Ishikawa (cell line): ENCODE measurements around the gene FIG4.

Source experiments
- CEBPB ChIP-seq: IDR thresholded peaks from 2 replicates; pipeline ENCODE4 v1.6.1; 2012
- CREB1 ChIP-seq: IDR thresholded peaks from 2 replicates; pipeline ENCODE4 v1.6.1; 2012; ENCODE audit warnings: low read depth
- EGR1 ChIP-seq: IDR thresholded peaks from 2 replicates; pipeline ENCODE4 v1.6.1; 2012
- EP300 ChIP-seq: IDR thresholded peaks from 2 replicates; pipeline ENCODE4 v1.6.1; 2012; ENCODE audit warnings: borderline replicate concordance
- FOXM1 ChIP-seq: IDR thresholded peaks from 2 replicates; pipeline ENCODE4 v1.6.1; 2012; ENCODE audit warnings: low read depth, borderline replicate concordance
- MAX ChIP-seq: IDR thresholded peaks from 2 replicates; pipeline ENCODE4 v1.6.1; 2012
- NFIC ChIP-seq: IDR thresholded peaks from 2 replicates; pipeline ENCODE4 v1.6.1; 2012
- RAD21 ChIP-seq: IDR thresholded peaks from 2 replicates; pipeline ENCODE4 v1.6.1; 2012; ENCODE audit warnings: low read depth
- REST ChIP-seq: IDR thresholded peaks from 2 replicates; pipeline ENCODE4 v1.6.1; 2012; ENCODE audit warnings: low read depth, mild to moderate bottlenecking
- TAF1 ChIP-seq: IDR thresholded peaks from 2 replicates; pipeline ENCODE4 v1.6.1; 2012; ENCODE audit warnings: low read depth, mild to moderate bottlenecking
- TCF12 ChIP-seq: IDR thresholded peaks from 2 replicates; pipeline ENCODE4 v1.6.1; 2012; ENCODE audit warnings: low read depth
- TEAD4 ChIP-seq: IDR thresholded peaks from 2 replicates; pipeline ENCODE4 v1.6.1; 2012
- USF1 ChIP-seq: IDR thresholded peaks from 2 replicates; pipeline ENCODE4 v1.6.1; 2012
- YY1 ChIP-seq: IDR thresholded peaks from 2 replicates; pipeline ENCODE4 v1.6.1; 2012; ENCODE audit warnings: low read depth
- ZBTB7A ChIP-seq: IDR thresholded peaks from 2 replicates; pipeline ENCODE4 v1.6.1; 2012; ENCODE audit warnings: low read depth

Gene FIG4

GRCh38 chr6:109738255-109738654, 47.2 kb downstream of the FIG4 start:
- no peak for TF ChIP-seq EP300
- no peak for TF ChIP-seq CREB1
- TF ChIP-seq TEAD4, result no peak
- no peak for TF ChIP-seq MAX

GRCh38 chr6:109738667-109739066, 47.6 kb downstream of the FIG4 start:
- no peak for TF ChIP-seq USF1
- no peak for TF ChIP-seq CEBPB
- no peak for TF ChIP-seq TEAD4
- TF ChIP-seq EP300, result no peak
- TF ChIP-seq ZBTB7A, result no peak
- no peak for TF ChIP-seq TCF12
- TF ChIP-seq REST, result no peak
- no peak for TF ChIP-seq NFIC

GRCh38 chr6:109739686-109740085, 48.6 kb downstream of the FIG4 start:
- TF ChIP-seq RAD21, result no peak
- TF ChIP-seq MAX, result no peak
- TF ChIP-seq CREB1, result no peak
- TF ChIP-seq CEBPB, result no peak
- TF ChIP-seq EGR1, result no peak
- TF ChIP-seq REST, result no peak
- TF ChIP-seq TAF1, result no peak
- TF ChIP-seq ZBTB7A, result no peak

- TF ChIP-seq CREB1 (no peak), ZBTB7A (no peak), EGR1 (no peak), CEBPB (no peak), REST (no peak), RAD21 (no peak), YY1 (no peak), MAX (no peak), EP300 (no peak), USF1 (no peak), TEAD4 (no peak), TCF12 (no peak), TAF1 (no peak), FOXM1 (no peak), NFIC (no peak)
These were observed 49.7 kb downstream of the FIG4 start for GRCh38 chr6:109740787-109741186.

GRCh38 chr6:109743739-109744138, 52.6 kb downstream of the FIG4 start:
- TF ChIP-seq EP300 (no peak), MAX (no peak), RAD21 (no peak), ZBTB7A (no peak), TAF1 (no peak), TCF12 (no peak), NFIC (no peak), TEAD4 (no peak), USF1 (no peak), CREB1 (no peak), CEBPB (no peak), EGR1 (no peak), REST (no peak), YY1 (no peak), FOXM1 (no peak)
